ENCODE data around the gene BTNL9. TPM values are rescaled to one million over a fixed set of nuclear protein-coding genes. Genes with fewer than 3 reads are reported as not detected.
"Not testable (repeated sequence)": the region's sequence is repeated elsewhere in the genome, so short reads cannot be mapped to it uniquely, and the experiment has no call there.

BTNL9 gene
- polyA plus RNA-seq, 3 donors = not detected

DNA sequence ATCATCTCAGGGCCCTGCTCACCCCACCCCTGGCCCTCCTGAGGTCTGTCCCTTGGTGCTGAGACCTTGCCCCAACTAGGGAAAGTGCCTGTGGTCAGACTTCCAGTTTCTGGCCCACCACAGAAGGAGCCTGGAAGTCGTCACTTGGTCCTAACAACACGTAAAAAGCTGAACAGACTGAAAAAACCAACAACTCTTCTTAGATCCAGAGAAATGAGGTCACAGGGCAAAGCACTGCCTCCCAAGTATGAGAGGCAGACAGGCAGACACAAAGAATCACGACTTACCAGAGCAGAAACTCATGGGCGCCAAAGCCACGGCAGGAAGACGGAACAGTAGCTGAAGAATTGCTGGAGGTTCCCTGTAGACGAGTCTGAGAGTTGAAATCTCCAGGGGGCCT, 52.4 kb downstream of the BTNL9 start:
- Mint-ChIP-seq H3K4me3 (no peak overlapping the region), H3K27me3 (ENCODE audit: low read depth in 3 of 3) (peaks cover 12 to 33% (median 14%) of the 10 kb centered on the region in 3 donors), H3K4me1 (no peaks in the 10 kb centered on the region), H3K27ac (no peak overlapping the region), H3K9me3 (peaks cover 0 to 7% (median 2%) of the 10 kb centered on the region in 7 donors), H3K36me3 (no peaks in the 10 kb centered on the region)
- H3K79me2 ChIP-seq (ENCODE audit: insufficient read depth, low read length) = no peaks in the 10 kb centered on the region
- no peaks in the 10 kb centered on the region for H3K9me3 ChIP-seq (replicated peaks in 1 of 2; ENCODE audit: control insufficient read depth in 1 of 2, insufficient read depth in 1 of 2, low read length in 2 of 2)
- 74% methylated on average over 5 of the region's 7 CpGs for WGBS (ENCODE audit: insufficient coverage)
- no peaks in the 10 kb centered on the region for H3K4me1 ChIP-seq (ENCODE audit: control insufficient read depth in 1 of 2, insufficient read depth in 2 of 2, low read length in 2 of 2)
- H3K27ac ChIP-seq (ENCODE audit: low read depth in 1 of 2, low read length in 2 of 2) = no peak overlapping the region
- TF ChIP-seq, protein P1, sequence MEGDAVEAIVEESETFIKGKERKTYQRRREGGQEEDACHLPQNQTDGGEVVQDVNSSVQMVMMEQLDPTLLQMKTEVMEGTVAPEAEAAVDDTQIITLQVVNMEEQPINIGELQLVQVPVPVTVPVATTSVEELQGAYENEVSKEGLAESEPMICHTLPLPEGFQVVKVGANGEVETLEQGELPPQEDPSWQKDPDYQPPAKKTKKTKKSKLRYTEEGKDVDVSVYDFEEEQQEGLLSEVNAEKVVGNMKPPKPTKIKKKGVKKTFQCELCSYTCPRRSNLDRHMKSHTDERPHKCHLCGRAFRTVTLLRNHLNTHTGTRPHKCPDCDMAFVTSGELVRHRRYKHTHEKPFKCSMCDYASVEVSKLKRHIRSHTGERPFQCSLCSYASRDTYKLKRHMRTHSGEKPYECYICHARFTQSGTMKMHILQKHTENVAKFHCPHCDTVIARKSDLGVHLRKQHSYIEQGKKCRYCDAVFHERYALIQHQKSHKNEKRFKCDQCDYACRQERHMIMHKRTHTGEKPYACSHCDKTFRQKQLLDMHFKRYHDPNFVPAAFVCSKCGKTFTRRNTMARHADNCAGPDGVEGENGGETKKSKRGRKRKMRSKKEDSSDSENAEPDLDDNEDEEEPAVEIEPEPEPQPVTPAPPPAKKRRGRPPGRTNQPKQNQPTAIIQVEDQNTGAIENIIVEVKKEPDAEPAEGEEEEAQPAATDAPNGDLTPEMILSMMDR (IDR thresholded peaks at IDR 0.05) = no peak
- no peaks in the 10 kb centered on the region for H3K36me3 ChIP-seq (replicated peaks in 1 of 2; ENCODE audit: control insufficient read depth in 1 of 2, insufficient read depth in 2 of 2, low read length in 2 of 2)
- no peak overlapping the region for H3K4me2 ChIP-seq (replicated peaks; ENCODE audit: extremely low read depth, low read length, poor library complexity, severe bottlenecking)
- H3K9ac ChIP-seq (ENCODE audit: insufficient read depth, low read length, poor library complexity, severe bottlenecking) = no peak overlapping the region
- H2AFZ ChIP-seq (ENCODE audit: insufficient read depth, low read depth, low read length, poor library complexity, severe bottlenecking) = no peak overlapping the region
- H4K20me1 ChIP-seq (ENCODE audit: insufficient read depth, low read length) = no peaks in the 10 kb centered on the region
- no peak overlapping the region for H3K4me3 ChIP-seq (replicated peaks in 1 of 3; ENCODE audit: low read depth in 2 of 3, low read length in 3 of 3)
- DNase-seq = no peak
- H3K27me3 ChIP-seq (ENCODE audit: control insufficient read depth in 2 of 2, insufficient read depth in 2 of 2, low read length in 2 of 2) = peaks cover 4 to 6% of the 10 kb centered on the region in 2 donors
- intact Hi-C loops (cut with micrococcal nuclease) = no loop called here

DNA sequence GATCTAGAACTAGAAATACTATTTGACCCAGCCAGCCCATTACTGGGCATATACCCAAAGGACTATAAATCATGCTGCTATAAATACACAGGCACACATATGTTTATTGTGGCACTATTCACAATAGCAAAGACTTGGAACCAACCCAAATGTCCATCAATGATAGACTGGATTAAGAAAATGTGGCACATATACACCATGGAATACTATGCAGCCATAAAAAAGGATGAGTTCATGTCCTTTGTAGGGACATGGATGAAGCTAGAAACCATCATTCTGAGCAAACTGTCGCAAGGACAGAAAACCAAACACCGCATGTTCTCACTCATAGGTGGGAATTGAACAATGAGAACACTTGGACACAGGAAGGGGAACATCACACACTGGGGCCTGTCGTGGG, 55.1 kb downstream of the BTNL9 start:
- Mint-ChIP-seq H3K9me3 (peaks cover 0 to 17% (median 12%) of the 10 kb centered on the region in 7 donors), H3K27me3 (ENCODE audit: low read depth in 3 of 3) (peaks cover 25 to 44% (median 29%) of the 10 kb centered on the region in 3 donors)
- H3K36me3 ChIP-seq (replicated peaks in 1 of 2; ENCODE audit: control insufficient read depth in 1 of 2, insufficient read depth in 2 of 2, low read length in 2 of 2); H3K4me2 ChIP-seq (replicated peaks; ENCODE audit: extremely low read depth, low read length, poor library complexity, severe bottlenecking); intact Hi-C loops (cut with micrococcal nuclease); H3K79me2 ChIP-seq (ENCODE audit: insufficient read depth, low read length); H3K4me1 Mint-ChIP-seq; H3K27ac Mint-ChIP-seq; H3K27ac ChIP-seq (ENCODE audit: low read depth in 1 of 2, low read length in 2 of 2); H4K20me1 ChIP-seq (ENCODE audit: insufficient read depth, low read length); H3K4me1 ChIP-seq (ENCODE audit: control insufficient read depth in 1 of 2, insufficient read depth in 2 of 2, low read length in 2 of 2); H3K36me3 Mint-ChIP-seq; H2AFZ ChIP-seq (ENCODE audit: insufficient read depth, low read depth, low read length, poor library complexity, severe bottlenecking); DNase-seq; H3K9ac ChIP-seq (ENCODE audit: insufficient read depth, low read length, poor library complexity, severe bottlenecking); H3K4me3 ChIP-seq (replicated peaks in 1 of 3; ENCODE audit: low read depth in 2 of 3, low read length in 3 of 3); H3K4me3 Mint-ChIP-seq: not testable (repeated sequence)
- Histone ChIP-seq H3K27me3 (ENCODE audit: control insufficient read depth in 2 of 2, insufficient read depth in 2 of 2, low read length in 2 of 2) (peaks cover 15 to 18% of the 10 kb centered on the region in 2 donors), H3K9me3 (replicated peaks in 1 of 2; ENCODE audit: control insufficient read depth in 1 of 2, insufficient read depth in 1 of 2, low read length in 2 of 2) (peaks cover 0 to 12% of the 10 kb centered on the region in 2 donors)
- no CpG with 5 or more reads among the region's 3 CpGs for WGBS (ENCODE audit: insufficient coverage)

DNA sequence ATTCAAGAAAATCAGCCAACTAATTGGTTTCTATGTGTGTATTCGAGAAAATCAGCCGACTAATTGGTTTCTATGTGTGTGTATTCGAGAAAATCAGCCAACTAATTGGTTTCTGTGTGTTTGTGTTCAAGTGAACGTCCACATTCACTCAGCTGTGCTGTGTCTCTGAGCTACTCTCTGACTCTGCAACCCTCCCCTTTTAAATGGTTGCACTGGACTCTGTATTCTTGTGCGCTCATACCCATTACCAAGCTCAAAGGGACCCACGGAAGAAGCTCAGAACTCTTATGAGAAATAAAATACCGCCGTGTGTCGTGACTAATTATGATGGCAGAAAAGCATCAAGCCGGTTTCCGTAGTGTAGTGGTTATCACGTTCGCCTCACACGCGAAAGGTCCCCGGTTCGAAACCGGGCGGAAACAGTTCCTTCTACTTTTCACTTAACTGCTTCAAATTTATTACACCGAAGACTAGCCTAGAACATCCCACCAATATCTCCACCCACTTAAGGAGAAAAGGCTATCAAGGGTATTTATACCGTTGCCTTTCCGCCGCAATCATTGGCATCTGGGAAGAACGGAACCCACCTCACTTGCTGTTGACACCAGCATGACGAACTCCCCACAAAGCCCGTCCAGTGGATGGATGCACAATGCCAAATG, 56.8 kb downstream of the BTNL9 start:
- WGBS (ENCODE audit: insufficient coverage) = no CpG with 5 or more reads among the region's 26 CpGs
- H3K9ac ChIP-seq (ENCODE audit: insufficient read depth, low read length, poor library complexity, severe bottlenecking); H3K4me2 ChIP-seq (replicated peaks; ENCODE audit: extremely low read depth, low read length, poor library complexity, severe bottlenecking); H4K20me1 ChIP-seq (ENCODE audit: insufficient read depth, low read length); H2AFZ ChIP-seq (ENCODE audit: insufficient read depth, low read depth, low read length, poor library complexity, severe bottlenecking); H3K36me3 ChIP-seq (replicated peaks in 1 of 2; ENCODE audit: control insufficient read depth in 1 of 2, insufficient read depth in 2 of 2, low read length in 2 of 2); intact Hi-C loops (cut with micrococcal nuclease); H3K4me1 ChIP-seq (ENCODE audit: control insufficient read depth in 1 of 2, insufficient read depth in 2 of 2, low read length in 2 of 2); H3K27ac Mint-ChIP-seq; DNase-seq; H3K4me1 Mint-ChIP-seq; H3K4me3 ChIP-seq (replicated peaks in 1 of 3; ENCODE audit: low read depth in 2 of 3, low read length in 3 of 3); H3K36me3 Mint-ChIP-seq; H3K4me3 Mint-ChIP-seq; H3K79me2 ChIP-seq (ENCODE audit: insufficient read depth, low read length); H3K27ac ChIP-seq (ENCODE audit: low read depth in 1 of 2, low read length in 2 of 2): not testable (repeated sequence)
- H3K9me3 Mint-ChIP-seq = peaks cover 0 to 20% (median 13%) of the 10 kb centered on the region in 7 donors
- H3K27me3 Mint-ChIP-seq (ENCODE audit: low read depth in 3 of 3) = peaks cover 28 to 49% (median 33%) of the 10 kb centered on the region in 3 donors
- peaks cover 18% of the 10 kb centered on the region in 2 donors for H3K27me3 ChIP-seq (ENCODE audit: control insufficient read depth in 2 of 2, insufficient read depth in 2 of 2, low read length in 2 of 2)
- H3K9me3 ChIP-seq (replicated peaks in 1 of 2; ENCODE audit: control insufficient read depth in 1 of 2, insufficient read depth in 1 of 2, low read length in 2 of 2) = peaks cover 0 to 14% of the 10 kb centered on the region in 2 donors

DNA sequence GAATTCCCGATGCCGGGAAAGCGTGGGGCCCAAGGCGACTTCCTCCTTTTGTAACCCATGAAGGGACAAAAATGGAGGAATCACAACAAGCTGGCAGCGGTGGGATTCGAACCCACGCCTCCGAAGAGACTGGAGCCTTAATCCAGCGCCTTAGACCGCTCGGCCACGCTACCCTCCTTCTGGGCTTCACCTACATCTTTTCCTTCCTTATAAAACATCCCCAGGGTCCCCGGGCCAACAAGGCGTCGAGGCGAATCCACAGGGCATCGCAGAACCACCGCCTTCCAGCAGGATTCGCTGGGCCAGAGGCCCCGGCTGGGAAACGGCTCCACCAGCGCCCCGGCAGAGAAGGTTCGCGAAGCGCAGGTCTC, 57.3 kb downstream of the BTNL9 start:
- H3K36me3 ChIP-seq (replicated peaks in 1 of 2; ENCODE audit: control insufficient read depth in 1 of 2, insufficient read depth in 2 of 2, low read length in 2 of 2); H3K4me1 Mint-ChIP-seq; H3K27ac Mint-ChIP-seq; H3K4me1 ChIP-seq (ENCODE audit: control insufficient read depth in 1 of 2, insufficient read depth in 2 of 2, low read length in 2 of 2); H3K4me3 Mint-ChIP-seq; H3K36me3 Mint-ChIP-seq; H3K4me3 ChIP-seq (replicated peaks in 1 of 3; ENCODE audit: low read depth in 2 of 3, low read length in 3 of 3); H3K27ac ChIP-seq (ENCODE audit: low read depth in 1 of 2, low read length in 2 of 2); intact Hi-C loops (cut with micrococcal nuclease); H3K79me2 ChIP-seq (ENCODE audit: insufficient read depth, low read length); H3K9ac ChIP-seq (ENCODE audit: insufficient read depth, low read length, poor library complexity, severe bottlenecking); H2AFZ ChIP-seq (ENCODE audit: insufficient read depth, low read depth, low read length, poor library complexity, severe bottlenecking); H4K20me1 ChIP-seq (ENCODE audit: insufficient read depth, low read length); H3K4me2 ChIP-seq (replicated peaks; ENCODE audit: extremely low read depth, low read length, poor library complexity, severe bottlenecking); DNase-seq: not testable (repeated sequence)
- Histone ChIP-seq H3K9me3 (replicated peaks in 1 of 2; ENCODE audit: control insufficient read depth in 1 of 2, insufficient read depth in 1 of 2, low read length in 2 of 2) (peaks cover 0 to 14% of the 10 kb centered on the region in 2 donors), H3K27me3 (ENCODE audit: control insufficient read depth in 2 of 2, insufficient read depth in 2 of 2, low read length in 2 of 2) (peaks cover 18% of the 10 kb centered on the region in 2 donors)
- Mint-ChIP-seq H3K27me3 (ENCODE audit: low read depth in 3 of 3) (peaks cover 28 to 48% (median 30%) of the 10 kb centered on the region in 3 donors), H3K9me3 (peaks cover 0 to 20% (median 13%) of the 10 kb centered on the region in 7 donors)
- no CpG with 5 or more reads among the region's 26 CpGs for WGBS (ENCODE audit: insufficient coverage)

Data from CD14-positive monocyte (primary cell).